KMS-11 (cell line): ENCODE measurements around the gene BMS1.
"Not testable (repeated sequence)": the region's sequence is repeated elsewhere in the genome, so short reads cannot be mapped to it uniquely, and the experiment has no call there.

Experiments used
- H2AFZ ChIP-seq: fragments of 200-600 bp; sonication (generic); 2 replicates; pipeline ENCODE4 v1.6.1; 2016; ENCODE audit warnings: antibody characterized with exemption, mixed run types, low read depth
- H3K27ac ChIP-seq: fragments of 200-600 bp; sonication (generic); 2 replicates; pipeline ENCODE4 v1.6.1; 2016; ENCODE audit warnings: mild to moderate bottlenecking, mixed run types
- H3K27me3 ChIP-seq: fragments of 200-600 bp; sonication (generic); 2 replicates; pipeline ENCODE4 v1.6.1; 2017; ENCODE audit warnings: mild to moderate bottlenecking, low read depth, mixed run types, moderate library complexity; ENCODE audit not compliant: insufficient read depth
- H3K36me3 ChIP-seq: fragments of 200-600 bp; sonication (generic); 2 replicates; pipeline ENCODE4 v1.6.1; 2017; ENCODE audit warnings: mild to moderate bottlenecking, mixed run types; ENCODE audit not compliant: insufficient read depth
- H3K4me1 ChIP-seq: fragments of 200-600 bp; sonication (generic); 2 replicates; pipeline ENCODE4 v1.6.1; 2016; ENCODE audit warnings: mild to moderate bottlenecking, low read depth, mixed run types; ENCODE audit not compliant: poor library complexity, severe bottlenecking
- H3K4me2 ChIP-seq: fragments of 200-600 bp; sonication (generic); 2 replicates; pipeline ENCODE4 v1.7.0; 2016; ENCODE audit warnings: mild to moderate bottlenecking, mixed run types
- H3K4me3 ChIP-seq: fragments of 200-600 bp; sonication (generic); IDR thresholded peaks from 2 replicates; pipeline ENCODE4 v1.6.1; 2017; ENCODE audit warnings: low read depth, low read length, mixed read lengths; ENCODE audit not compliant: insufficient read depth
- H3K79me2 ChIP-seq: fragments of 200-600 bp; sonication (generic); 2 replicates; pipeline ENCODE4 v1.6.1; 2016; ENCODE audit warnings: low read depth, mixed run types; ENCODE audit not compliant: insufficient read depth
- H3K9ac ChIP-seq: fragments of 200-600 bp; sonication (generic); 2 replicates; pipeline ENCODE4 v1.6.1; 2016; ENCODE audit warnings: mild to moderate bottlenecking, mixed run types
- H4K20me1 ChIP-seq: fragments of 200-600 bp; sonication (generic); 2 replicates; pipeline ENCODE4 v1.6.1; 2016; ENCODE audit warnings: mild to moderate bottlenecking, mixed run types; ENCODE audit not compliant: insufficient read depth
- CTCF ChIP-seq: fragments of 200-600 bp; sonication (generic); conservative IDR thresholded peaks from 2 replicates; pipeline ENCODE4 v1.6.1; 2017; ENCODE audit warnings: low read depth, mild to moderate bottlenecking, antibody characterized with exemption, low read length, moderate library complexity, mixed read lengths

The BMS1 gene

GRCh38 chr10:42782446-42783180 lies at the start of gene BMS1:
Gene BMS1, plus strand, starts transcription at chr10:42782795. Its CDS starts 1,600 bp downstream, at chr10:42784395.
- Histone ChIP-seq H3K36me3 (no peaks in the 10 kb centered on the region), H3K4me3 (peak within 1 kb of the TSS; percentile 43), H4K20me1 (no peaks in the 10 kb centered on the region), H3K79me2 (peaks cover 15% of the 10 kb centered on the region), H2AFZ (peak within 1 kb of the TSS; percentile 81), H3K27ac (peak within 1 kb of the TSS; percentile 61), H3K9ac (peak within 1 kb of the TSS; percentile 73), H3K4me2 (peak within 1 kb of the TSS; percentile 69), H3K27me3 (no peaks in the 10 kb centered on the region), H3K4me1 (peaks cover 13% of the 10 kb centered on the region)
- TF ChIP-seq CTCF: no peak

- H3K79me2 ChIP-seq: no peaks in the 10 kb centered on the region
- no peak overlapping the region for H3K4me2 ChIP-seq
- H3K27me3 ChIP-seq: no peaks in the 10 kb centered on the region
- TF ChIP-seq CTCF: no peak
- no peak overlapping the region for H3K27ac ChIP-seq
- no peaks in the 10 kb centered on the region for H3K36me3 ChIP-seq
- no peak overlapping the region for H3K4me3 ChIP-seq
- no peak overlapping the region for H2AFZ ChIP-seq
- no peaks in the 10 kb centered on the region for H4K20me1 ChIP-seq
- H3K4me1 ChIP-seq: no peaks in the 10 kb centered on the region
- H3K9ac ChIP-seq: no peak overlapping the region
These were observed 48.1 kb upstream of the BMS1 start for GRCh38 chr10:42734536-42734935.

- Histone ChIP-seq H3K27me3 (no peaks in the 10 kb centered on the region), H3K9ac (no peak overlapping the region), H4K20me1 (no peaks in the 10 kb centered on the region), H3K4me1 (no peaks in the 10 kb centered on the region), H3K4me3 (no peak overlapping the region), H3K36me3 (no peaks in the 10 kb centered on the region), H2AFZ (no peak overlapping the region), H3K4me2 (no peak overlapping the region), H3K27ac (no peak overlapping the region), H3K79me2 (no peaks in the 10 kb centered on the region)
- no peak for TF ChIP-seq CTCF
These were observed 43.9 kb upstream of the BMS1 start for GRCh38 chr10:42738679-42739078.

- H3K36me3 ChIP-seq, H3K27me3 ChIP-seq, H3K4me2 ChIP-seq, H3K9ac ChIP-seq, H3K79me2 ChIP-seq, H3K27ac ChIP-seq, H3K4me1 ChIP-seq, H2AFZ ChIP-seq, H4K20me1 ChIP-seq, H3K4me3 ChIP-seq: not testable (repeated sequence)
These were observed 41.1 kb upstream of the BMS1 start for GRCh38 chr10:42741536-42741935.

- H3K9ac ChIP-seq: no peak overlapping the region
- no peaks in the 10 kb centered on the region for H4K20me1 ChIP-seq
- no peak overlapping the region for H2AFZ ChIP-seq
- no peak overlapping the region for H3K4me2 ChIP-seq
- no peaks in the 10 kb centered on the region for H3K36me3 ChIP-seq
- H3K27ac ChIP-seq: no peak overlapping the region
- no peaks in the 10 kb centered on the region for H3K4me1 ChIP-seq
- H3K4me3 ChIP-seq: no peak overlapping the region
- no peaks in the 10 kb centered on the region for H3K27me3 ChIP-seq
- H3K79me2 ChIP-seq: no peaks in the 10 kb centered on the region
- TF ChIP-seq CTCF: no peak
These were observed 38.9 kb upstream of the BMS1 start for GRCh38 chr10:42743697-42744096.
